Skin of body (tissue), 2 donors: ENCODE results near the gene IDUA. TPM values are rescaled to one million over a fixed set of nuclear protein-coding genes. Genes with fewer than 3 reads are reported as not detected.
A peak's percentile ranks its signal among the peaks of the same experiment; 100 is the strongest.

Experiments used
- DNase-seq: peaks from one replicate; lab custom pipeline; 2025; lab: John Stamatoyannopoulos, UW
- total RNA-seq: library from RNA; depleted of rRNA; stranded (reverse); fragments of >200 nt; gene quantifications from one replicate; pipeline ENCODE4 v1.2.3, GENCODE V29; 2014

IDUA gene
- total RNA-seq, 1 donor from 2014 or later: 6.9 TPM

DNA sequence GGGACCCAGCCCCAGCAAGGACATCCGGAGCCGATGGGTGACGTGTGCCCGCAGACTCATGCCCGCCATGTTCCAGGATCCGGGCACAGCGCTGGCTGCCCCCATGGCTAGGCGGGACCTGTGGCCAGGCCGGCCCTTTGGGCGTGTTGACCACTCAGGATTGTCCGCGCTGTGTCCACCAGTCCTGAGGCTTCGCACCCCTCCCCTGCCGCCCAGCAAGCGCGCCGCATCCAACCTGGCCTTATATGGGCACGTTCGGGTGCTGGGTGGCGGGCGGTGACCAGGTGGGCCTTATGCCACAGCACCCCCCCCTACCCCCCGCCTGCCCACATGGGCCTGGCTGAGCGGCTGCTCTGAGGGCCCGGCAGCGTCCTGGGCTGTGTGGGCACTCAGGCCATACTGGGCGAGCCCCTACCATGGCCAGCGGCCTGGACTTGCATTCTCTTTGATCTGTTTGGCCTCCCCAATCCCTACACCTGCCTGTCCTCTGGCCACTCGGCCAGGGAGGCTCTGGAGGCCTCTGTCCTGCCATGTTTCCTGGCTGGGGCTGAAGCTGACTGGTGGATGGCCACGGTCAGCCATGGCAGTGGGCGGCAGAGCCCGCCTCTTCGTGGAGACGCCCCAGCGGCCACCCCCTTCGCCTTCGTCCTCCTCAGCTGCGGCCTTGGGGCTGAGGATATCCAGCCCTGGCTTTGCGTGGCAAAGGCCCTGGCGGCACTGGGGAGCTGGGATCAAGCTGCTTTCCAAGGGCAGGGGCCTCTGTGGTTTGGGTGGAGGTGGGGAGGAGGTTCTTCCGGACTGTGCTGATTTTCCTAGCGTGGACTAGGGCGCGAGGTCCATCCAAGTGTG is 26.6 kb downstream of the IDUA start:
- DNase-seq: no peak

DNA sequence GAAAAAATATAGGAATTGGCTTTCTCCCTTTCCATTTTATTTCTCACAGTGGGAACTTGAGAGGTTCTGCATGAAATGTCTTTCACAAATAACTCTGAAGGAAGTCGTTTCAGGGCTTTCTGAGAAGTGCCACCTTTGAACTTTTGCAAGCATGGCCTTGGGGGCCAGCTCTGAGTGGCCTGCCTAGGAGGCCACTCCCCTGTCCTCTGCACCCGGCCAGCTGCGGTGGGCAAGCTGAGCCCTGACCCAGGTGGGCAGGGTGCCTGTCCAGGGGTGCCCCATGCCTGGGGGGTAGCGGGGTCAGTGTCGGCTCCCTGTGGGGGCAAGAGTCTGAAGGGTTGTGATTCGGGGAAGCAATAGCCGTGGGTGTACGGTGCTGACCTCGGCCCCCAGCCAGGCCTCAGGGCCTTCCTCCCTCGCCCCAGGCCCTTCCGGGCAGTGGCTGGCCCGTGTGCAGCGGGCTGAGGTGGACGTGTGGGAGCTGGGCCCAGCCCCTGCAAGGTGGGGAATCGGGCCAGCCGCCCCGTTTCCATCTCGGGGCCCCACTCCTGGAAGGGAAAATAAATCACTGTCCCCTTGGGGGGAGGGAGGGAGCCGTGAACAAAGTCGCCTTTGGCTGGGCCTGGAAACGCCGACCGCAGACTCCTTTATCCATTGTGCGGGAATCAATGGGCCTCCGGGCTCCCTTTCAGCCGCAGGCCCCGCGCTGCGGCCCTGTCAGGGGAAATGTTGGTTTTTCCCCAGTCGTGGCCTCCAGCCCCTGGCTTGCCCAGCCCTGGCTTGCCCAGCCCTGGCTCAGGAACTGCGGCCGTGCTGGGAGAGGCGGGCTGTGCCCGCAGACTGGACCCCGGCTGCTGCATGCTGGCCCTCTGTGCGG is 27.7 kb downstream of the IDUA start:
- no peak for DNase-seq

DNA sequence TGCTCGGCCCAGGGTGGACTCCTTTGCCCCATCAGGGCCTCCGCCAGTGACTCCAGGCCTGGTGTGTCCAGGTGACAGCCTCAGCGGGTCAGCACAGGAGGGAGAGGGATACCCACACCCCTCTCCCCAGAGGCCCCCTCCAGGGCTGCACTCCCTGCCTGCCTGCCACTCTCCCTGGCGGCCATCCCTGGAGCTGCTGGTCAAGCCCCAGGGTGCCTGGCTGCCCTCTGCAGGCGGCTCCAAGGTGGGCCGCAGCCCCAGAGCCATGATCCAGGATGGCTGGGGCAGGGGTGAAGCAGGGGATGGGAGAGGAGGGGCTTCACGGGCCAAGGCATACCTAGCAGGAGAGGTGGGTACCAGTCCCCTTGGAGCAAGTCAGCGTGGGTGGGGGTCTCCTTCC is 28.3 kb downstream of the IDUA start:
- DNase-seq: no peak

DNA sequence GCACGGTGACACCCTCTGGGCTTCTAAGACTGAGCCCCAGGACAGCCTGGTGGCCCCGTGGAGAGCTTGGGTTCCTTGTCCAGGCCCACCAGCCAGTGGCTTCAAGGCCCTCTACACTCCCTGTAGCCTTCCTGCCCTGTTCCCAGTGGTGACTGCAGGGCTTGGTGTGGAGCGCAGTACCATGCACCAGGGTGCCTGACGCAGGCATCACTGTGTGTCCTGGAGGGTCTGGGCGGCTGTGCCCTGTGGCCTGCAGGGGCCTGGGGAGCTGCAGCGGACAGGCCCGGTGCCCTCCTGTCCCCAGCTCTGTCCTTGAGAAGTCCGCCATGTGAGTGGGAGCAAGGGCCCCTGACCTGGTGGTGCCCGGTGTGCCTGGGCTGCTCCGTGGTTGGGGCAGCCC is 28.9 kb downstream of the IDUA start:
- DNase-seq: no peak

DNA sequence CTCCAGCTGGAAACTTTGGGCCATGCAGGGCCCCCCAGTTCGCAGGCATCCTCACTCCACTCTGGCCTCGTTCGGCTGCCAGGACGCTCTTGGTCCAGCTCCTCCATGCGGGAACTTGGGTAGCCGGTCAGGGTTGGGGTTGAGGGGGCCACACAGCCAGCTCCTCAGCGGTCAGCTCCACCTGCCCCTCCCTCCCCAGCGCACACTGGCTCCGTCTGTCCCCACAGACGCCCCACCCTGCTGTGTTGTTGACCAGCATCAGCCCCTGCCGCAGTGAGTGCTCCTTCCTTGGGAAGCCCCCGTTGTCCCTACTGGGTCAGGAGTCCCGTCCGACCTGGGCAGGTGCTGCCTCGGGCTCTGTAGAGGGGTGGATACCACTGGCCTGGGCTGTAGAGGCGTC is 30.4 kb downstream of the IDUA start:
- no peak for DNase-seq

DNA sequence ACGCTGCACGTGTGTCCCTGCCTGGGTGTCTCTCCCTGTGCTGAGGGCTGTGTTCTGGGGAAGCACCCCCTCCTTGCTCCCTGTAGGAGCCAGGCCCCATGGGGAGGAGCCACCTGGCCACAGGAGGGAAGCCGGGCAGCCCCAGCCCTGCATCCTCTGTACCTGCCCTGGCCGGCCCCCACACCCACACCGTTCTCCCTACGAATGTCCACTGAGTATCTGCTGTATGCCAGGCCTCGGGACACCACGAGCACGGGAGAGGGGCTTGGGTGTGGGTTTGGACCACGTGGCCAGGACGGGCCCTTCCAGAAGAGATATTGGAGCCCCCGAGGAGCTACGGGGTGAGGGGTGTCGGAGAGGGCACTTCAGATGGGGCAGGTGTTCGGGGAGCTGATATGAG is 30.9 kb downstream of the IDUA start:
- DNase-seq: no peak

DNA sequence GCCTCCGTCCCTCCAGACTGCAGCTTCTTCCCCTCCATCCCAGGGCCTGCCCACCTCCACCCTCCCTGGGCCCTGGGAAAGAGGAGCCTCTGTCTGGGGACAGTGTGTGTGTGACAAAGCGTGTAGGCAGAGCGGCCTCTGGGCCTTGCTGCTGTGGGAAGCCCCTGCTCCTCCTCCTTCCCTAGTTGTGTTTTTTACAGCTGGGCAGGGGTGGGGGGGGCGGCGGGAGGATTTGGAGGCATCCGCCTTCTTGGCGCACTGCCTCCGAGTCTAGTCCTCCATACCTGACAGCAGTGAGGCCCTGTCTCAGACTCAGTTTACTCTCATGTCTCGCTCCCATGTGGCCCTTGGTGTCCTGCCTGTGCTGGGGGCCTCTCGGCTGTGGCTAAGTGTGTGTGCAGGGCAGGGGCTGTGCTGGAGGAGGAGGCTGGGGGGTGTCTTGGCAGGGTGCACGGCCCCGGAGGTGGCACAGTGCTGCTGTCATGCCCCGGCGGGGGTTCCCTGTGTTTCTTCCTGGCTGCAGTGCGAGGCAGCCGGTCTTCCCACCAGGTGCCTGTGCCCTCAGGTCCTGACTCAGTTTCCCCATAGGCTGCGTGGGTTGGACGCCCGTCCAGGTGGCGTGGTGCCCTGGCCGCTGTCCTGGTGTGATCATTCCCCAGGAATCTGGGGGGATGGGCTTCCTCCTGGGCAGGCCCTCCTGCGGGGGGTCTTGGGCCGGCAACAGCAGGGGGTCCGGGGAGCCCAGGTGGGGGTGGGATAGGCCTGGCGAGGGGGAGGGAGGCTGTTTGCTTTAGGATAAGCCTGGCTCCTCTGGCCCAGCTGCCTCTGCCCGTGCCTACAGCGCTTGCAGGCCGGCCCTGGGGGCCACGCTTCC is 31.5 kb downstream of the IDUA start:
- no peak for DNase-seq

DNA sequence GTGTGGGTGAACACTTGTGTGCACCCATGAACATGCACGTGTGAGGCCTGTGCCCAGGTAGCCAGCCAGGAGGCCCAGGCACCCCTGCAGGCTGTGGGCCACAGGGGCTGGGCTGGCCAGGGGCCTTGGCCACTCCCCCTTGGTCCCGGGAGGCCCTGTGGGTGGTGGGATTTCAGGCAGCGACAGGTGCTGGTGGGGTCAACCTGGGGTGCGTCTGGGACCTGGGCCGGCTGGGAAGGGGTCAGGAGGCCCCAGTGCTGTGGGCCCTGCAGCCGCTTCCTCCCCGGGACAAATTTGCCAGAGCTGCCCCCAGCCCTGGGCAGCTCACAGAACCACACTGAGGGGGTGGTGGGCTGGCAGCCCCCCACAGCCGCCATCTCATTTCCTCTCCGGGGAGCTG is 32.5 kb downstream of the IDUA start:
- no peak for DNase-seq

DNA sequence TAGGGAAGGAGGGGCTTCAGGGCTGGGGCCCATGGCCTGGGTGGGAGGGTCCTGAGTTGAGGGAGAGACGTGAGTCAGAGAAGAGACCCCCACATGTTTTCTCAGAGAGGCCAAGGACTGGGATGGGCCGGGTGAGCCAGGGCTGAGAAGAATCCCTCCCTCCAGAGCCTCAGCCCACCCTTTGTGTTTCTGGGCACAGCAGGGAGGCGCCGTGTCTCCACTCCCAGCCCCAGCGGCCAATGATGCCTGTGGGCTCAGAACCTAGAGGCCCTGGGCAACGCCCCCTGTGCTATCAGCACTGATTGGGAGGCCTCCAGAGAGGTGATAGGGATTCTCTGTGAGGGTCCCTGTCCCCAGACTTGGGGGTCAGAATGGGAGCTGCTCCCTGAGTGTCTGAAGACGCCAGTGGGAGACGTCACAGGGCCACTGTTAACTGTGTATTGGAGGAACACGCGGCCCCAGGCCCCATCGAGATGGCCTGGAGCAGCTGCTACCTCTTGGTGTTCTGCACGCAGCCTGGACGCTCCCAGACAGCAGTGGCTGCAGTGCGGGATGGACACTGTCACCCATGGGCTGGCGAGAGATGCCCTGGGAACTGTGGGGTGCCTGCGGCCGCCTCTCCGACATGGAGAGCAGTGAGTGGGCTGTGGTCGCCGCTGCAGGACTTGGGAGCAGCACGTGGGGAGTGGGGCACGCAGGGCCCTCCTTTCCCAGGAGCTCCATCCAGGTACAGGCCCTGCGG is 33.1 kb downstream of the IDUA start:
- no peak for DNase-seq

DNA sequence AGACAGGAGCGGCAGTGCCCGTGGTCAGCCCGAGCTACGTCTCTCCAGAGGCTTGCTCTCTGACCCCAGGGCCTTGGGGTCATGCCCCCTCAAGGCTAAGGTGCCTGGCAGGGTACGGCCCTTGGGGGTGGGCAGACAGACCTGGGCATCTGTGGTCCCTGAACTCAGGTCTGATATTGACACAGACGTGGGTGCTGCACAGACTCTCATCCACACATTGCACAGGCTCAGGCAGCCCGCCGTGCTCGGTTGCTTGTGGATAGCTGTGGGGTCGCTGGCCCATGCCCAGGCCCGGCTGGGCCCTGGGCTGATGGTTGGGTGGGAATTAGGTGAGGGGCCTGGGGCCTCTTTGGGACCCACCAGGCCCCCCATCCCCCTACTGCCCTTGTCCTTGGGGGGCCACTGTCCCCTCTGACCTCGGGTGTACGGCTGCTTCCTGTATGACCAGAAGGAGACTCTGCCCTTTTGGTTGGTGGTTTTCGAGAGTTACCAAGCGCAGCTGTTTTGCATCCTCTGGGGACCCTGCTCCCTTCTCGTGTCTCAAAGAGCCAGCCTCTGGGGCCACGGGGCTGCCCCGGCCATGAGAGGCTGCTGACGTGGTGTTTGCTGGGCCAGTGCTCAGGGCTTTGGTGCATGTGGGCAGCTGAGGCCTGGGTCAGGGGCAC is 34.7 kb downstream of the IDUA start:
- no peak for DNase-seq

DNA sequence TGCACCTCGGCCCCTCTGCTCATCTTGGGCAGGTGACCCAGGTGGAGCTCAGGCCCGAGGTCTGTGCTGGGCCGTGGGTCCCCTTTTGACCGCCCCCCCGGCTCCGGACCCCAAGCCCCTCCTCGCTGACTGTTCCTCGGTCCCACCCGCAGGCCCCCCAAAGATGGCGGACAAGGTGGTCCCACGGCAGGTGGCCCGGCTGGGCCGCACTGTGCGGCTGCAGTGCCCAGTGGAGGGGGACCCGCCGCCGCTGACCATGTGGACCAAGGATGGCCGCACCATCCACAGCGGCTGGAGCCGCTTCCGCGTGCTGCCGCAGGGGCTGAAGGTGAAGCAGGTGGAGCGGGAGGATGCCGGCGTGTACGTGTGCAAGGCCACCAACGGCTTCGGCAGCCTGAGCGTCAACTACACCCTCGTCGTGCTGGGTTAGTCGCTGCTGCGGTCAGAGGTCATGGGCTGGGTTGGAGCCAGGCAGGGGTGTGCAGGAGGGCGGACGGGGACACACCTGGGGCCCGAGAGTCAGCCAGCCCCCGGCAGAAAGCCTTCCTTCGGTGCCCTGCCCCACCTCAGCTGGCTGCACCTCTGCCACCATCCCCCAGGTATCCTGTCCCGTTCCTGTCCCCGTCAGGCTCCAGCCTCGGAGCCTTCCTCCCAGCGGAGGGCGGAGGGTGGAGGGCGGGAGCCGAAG is 35.4 kb downstream of the IDUA start:
- DNase-seq: no peak

DNA sequence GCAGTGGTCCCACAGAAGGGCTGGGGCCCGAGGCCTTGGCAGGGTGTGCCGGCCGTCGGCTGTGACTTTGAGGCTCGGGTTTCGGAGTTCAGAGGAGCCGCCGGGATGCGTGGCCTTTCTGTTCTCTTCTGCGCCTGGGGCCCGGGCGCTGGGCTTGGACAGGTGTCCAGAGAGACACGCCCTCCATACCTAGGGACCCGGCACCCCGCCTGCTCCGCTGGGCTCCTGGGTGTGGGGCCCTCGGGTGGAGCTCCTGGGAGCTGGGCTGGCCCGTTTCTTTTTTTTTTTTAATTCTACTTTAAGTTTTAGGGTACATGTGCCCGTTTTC is 35.9 kb downstream of the IDUA start:
- DNase-seq: no peak

DNA sequence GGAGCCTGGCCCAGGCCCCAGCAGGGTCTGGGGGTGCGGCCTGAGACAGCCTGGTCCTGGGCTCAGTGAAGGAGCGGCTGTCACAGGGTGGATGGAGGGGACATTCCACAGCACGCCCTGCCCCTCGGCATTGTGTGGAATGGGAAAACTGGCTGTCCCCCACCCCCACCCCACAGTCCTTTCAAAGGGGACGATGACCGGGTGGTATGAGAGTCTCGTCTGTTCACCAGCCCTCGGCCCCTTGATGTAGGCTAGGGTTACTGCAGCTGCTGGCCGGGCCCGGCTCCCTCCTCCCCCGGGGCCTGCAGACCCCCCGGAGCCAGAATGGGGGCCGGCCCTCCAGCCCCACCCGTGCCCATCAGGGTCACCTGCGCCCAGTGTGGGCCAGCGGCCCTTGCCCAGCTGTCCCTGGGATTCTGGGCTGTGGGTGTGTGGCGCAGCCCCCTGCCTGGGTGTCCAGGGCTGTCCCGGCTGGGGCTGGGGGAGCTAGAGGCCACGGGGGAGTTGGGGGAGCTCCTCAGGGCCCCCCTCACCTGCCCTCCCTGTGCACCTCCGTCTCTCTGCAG is 36.3 kb downstream of the IDUA start:
- no peak for DNase-seq

DNA sequence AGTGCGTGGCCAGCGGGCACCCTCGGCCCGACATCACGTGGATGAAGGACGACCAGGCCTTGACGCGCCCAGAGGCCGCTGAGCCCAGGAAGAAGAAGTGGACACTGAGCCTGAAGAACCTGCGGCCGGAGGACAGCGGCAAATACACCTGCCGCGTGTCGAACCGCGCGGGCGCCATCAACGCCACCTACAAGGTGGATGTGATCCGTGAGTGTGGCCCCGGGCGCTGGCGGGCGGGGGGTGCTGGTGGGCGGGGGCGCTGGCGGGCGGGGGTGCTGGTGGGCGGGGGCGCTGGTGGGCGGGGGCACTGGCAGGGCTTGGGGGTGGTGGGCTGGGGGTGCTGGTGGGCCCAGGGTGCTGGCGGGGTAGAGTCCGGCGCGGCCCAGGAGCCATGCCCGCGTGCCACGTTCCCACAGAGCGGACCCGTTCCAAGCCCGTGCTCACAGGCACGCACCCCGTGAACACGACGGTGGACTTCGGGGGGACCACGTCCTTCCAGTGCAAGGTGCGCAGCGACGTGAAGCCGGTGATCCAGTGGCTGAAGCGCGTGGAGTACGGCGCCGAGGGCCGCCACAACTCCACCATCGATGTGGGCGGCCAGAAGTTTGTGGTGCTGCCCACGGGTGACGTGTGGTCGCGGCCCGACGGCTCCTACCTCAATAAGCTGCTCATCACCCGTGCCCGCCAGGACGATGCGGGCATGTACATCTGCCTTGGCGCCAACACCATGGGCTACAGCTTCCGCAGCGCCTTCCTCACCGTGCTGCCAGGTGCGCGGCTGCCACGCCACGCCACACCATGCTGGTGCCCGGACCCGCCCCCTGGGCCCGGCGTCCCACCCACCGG is 37.3 kb downstream of the IDUA start:
- no peak for DNase-seq

DNA sequence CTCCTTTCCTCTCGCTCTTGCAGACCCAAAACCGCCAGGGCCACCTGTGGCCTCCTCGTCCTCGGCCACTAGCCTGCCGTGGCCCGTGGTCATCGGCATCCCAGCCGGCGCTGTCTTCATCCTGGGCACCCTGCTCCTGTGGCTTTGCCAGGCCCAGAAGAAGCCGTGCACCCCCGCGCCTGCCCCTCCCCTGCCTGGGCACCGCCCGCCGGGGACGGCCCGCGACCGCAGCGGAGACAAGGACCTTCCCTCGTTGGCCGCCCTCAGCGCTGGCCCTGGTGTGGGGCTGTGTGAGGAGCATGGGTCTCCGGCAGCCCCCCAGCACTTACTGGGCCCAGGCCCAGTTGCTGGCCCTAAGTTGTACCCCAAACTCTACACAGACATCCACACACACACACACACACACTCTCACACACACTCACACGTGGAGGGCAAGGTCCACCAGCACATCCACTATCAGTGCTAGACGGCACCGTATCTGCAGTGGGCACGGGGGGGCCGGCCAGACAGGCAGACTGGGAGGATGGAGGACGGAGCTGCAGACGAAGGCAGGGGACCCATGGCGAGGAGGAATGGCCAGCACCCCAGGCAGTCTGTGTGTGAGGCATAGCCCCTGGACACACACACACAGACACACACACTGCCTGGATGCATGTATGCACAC is 38.2 kb downstream of the IDUA start:
- no peak for DNase-seq

DNA sequence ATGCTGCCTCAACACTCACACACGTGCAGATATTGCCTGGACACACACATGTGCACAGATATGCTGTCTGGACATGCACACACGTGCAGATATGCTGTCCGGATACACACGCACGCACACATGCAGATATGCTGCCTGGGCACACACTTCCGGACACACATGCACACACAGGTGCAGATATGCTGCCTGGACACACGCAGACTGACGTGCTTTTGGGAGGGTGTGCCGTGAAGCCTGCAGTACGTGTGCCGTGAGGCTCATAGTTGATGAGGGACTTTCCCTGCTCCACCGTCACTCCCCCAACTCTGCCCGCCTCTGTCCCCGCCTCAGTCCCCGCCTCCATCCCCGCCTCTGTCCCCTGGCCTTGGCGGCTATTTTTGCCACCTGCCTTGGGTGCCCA is 39.3 kb downstream of the IDUA start:
- peak; percentile 25 for DNase-seq

DNA sequence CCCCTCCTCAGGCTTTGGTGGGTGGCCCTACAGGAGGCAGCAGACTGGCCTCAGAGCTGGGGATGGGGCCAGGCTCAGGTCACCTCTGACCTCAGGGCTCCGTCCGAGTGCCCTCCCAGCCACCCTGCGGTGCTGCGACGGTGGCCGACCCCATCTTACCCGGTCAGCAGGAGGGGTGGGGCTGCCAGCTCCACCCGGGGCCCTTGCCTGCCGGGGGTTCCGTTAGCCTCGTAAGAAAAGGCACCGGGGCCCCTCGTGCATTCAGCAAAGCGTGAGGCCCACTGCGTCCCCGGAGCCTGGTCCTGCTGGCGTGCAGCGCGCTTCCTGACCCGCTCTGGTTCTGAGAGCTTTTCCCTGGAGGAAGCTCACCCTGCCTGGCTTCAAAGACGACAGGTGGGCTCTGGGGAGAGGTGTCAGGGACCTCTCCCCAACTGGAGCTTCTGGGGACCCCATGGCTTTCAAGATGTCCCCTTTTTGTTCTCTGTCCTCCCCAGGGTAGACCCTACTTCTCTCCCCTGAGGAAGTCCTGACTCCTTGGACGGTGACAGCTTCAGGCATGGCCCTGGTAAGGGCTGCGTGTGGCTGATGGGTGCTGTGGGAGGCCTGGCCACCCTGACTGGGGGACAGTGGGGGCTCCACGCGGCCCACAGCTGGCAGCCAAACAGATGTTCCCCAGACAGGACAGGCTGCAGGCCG is 40.5 kb downstream of the IDUA start:
- no peak for DNase-seq

DNA sequence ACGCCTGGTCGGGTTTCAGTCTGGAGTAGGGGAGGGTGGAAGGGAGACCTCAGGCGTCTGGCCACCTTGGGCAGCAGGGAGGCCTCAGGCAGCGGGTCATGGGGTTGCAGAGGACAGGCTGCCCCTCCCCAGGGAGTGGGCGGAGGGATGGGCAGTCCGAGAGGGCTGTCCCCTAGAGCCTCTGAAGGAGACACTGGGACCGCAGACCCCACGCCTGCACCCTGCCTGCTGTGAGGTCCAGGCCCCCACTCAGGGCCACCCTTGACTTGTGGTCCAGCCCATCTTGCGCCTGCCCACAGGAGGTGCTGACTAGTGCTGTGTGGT is 41.0 kb downstream of the IDUA start:
- DNase-seq: no peak
